OCI-LY3 (cell line): ENCODE data around the gene CNGA2.

Source experiments
- EZH2phosphoT487 ChIP-seq: fragments of 200-600 bp; shearing (Covaris generic); IDR thresholded peaks from 2 replicates; pipeline ENCODE4 v1.6.1; 2018; ENCODE audit warnings: antibody characterized with exemption, mixed run types, low read depth
- TF ChIP-seq, protein P1 (sequence below): fragments of 200-600, 300-600 bp; sonication (generic); IDR thresholded peaks from 2 replicates; pipeline ENCODE4 v1.5.1; 2014; ENCODE audit warnings: antibody characterized with exemption, low read length, low read depth

DNA sequence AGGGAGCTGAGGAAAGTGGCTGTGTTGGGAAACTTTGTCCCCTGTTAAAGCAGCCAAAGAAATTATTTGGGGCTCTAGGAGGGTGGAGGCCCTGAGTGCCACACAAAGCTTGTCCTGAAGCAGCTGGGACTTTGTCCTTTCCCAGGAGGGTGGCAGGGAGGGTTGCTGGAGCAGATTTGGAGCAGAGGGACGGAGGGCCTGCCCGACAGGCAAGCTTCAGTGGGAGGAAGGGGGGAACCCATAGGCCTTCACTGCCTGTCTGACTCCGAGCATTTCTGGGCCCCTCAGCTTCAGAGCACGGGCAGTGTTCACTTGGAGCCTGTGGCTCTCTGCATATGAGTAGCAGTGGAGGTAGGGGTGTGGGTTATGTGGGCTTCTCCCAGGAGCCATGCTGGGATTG lies 7.2 kb upstream of the CNGA2 start:
- TF ChIP-seq, protein P1, sequence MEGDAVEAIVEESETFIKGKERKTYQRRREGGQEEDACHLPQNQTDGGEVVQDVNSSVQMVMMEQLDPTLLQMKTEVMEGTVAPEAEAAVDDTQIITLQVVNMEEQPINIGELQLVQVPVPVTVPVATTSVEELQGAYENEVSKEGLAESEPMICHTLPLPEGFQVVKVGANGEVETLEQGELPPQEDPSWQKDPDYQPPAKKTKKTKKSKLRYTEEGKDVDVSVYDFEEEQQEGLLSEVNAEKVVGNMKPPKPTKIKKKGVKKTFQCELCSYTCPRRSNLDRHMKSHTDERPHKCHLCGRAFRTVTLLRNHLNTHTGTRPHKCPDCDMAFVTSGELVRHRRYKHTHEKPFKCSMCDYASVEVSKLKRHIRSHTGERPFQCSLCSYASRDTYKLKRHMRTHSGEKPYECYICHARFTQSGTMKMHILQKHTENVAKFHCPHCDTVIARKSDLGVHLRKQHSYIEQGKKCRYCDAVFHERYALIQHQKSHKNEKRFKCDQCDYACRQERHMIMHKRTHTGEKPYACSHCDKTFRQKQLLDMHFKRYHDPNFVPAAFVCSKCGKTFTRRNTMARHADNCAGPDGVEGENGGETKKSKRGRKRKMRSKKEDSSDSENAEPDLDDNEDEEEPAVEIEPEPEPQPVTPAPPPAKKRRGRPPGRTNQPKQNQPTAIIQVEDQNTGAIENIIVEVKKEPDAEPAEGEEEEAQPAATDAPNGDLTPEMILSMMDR, result no peak
- no peak for TF ChIP-seq EZH2phosphoT487
